DOHH2 (cell line): ENCODE measurements around the gene THEM4.

Source experiments
- H3F3A ChIP-seq: fragments of 200-600 bp; sonication (generic), shearing (Covaris generic); 2 replicates; pipeline ENCODE4 v1.6.0; 2016; ENCODE audit warnings: antibody characterized with exemption, mild to moderate bottlenecking; ENCODE audit not compliant: control insufficient read depth, insufficient read depth
- H3K27ac ChIP-seq: fragments of 200-600 bp; sonication (generic); 2 replicates; pipeline ENCODE4 v1.5.1; 2014; ENCODE audit warnings: low read depth, mild to moderate bottlenecking, low read length, moderate library complexity
- H3K27me3 ChIP-seq: fragments of 200-600 bp; sonication (generic); 2 replicates; pipeline ENCODE4 v1.6.1; 2014; ENCODE audit warnings: mild to moderate bottlenecking, low read length, mixed read lengths; ENCODE audit not compliant: control insufficient read depth
- H3K36me3 ChIP-seq: fragments of 200-600 bp; sonication (generic); 2 replicates; pipeline ENCODE4 v1.6.1; 2014; ENCODE audit warnings: mild to moderate bottlenecking, low read length, moderate library complexity, mixed read lengths; ENCODE audit not compliant: control insufficient read depth
- H3K4me1 ChIP-seq: fragments of 200-600 bp; sonication (generic); 2 replicates; pipeline ENCODE4 v1.6.1; 2014; ENCODE audit warnings: mild to moderate bottlenecking, low read length, mixed read lengths; ENCODE audit not compliant: control insufficient read depth
- H3K4me2 ChIP-seq: fragments of 200-600 bp; sonication (generic); 2 replicates; pipeline ENCODE4 v1.6.0; 2014; ENCODE audit warnings: mild to moderate bottlenecking, low read length, moderate library complexity
- H3K4me3 ChIP-seq: fragments of 200-600 bp; sonication (generic); 2 replicates; pipeline ENCODE4 v1.5.1; 2014; ENCODE audit warnings: mild to moderate bottlenecking, low read length, mixed read lengths
- H3K79me2 ChIP-seq: fragments of 200-600 bp; sonication (generic); 2 replicates; pipeline ENCODE4 v1.6.1; 2014; ENCODE audit warnings: mild to moderate bottlenecking, low read length, mixed read lengths; ENCODE audit not compliant: control insufficient read depth
- H3K9me2 ChIP-seq: fragments of 200-600 bp; sonication (generic); replicated peaks from 2 replicates; pipeline ENCODE4 v1.6.1; 2014; ENCODE audit warnings: mild to moderate bottlenecking, low read length, mixed read lengths; ENCODE audit not compliant: control insufficient read depth
- H3K9me3 ChIP-seq: fragments of 200-600 bp; sonication (generic); 2 replicates; pipeline ENCODE4 v1.6.1; 2014; ENCODE audit warnings: antibody characterized with exemption, low read length, mixed read lengths; ENCODE audit not compliant: control insufficient read depth, insufficient read depth
- H4K20me1 ChIP-seq: fragments of 200-600 bp; sonication (generic); 2 replicates; pipeline ENCODE4 v1.6.0; 2014; ENCODE audit warnings: low read depth, mild to moderate bottlenecking, antibody characterized with exemption, low read length, moderate library complexity; ENCODE audit not compliant: control insufficient read depth, insufficient read depth
- EZH2phosphoT487 ChIP-seq: fragments of 200-600 bp; sonication (generic); IDR thresholded peaks from 2 replicates; pipeline ENCODE4 v1.6.1; 2017; ENCODE audit warnings: borderline replicate concordance, mild to moderate bottlenecking, antibody characterized with exemption, low read length, moderate library complexity, mixed read lengths
- TF ChIP-seq, protein P1 (sequence below): fragments of 200-600 bp; sonication (generic); IDR thresholded peaks from one replicate; pipeline ENCODE4 v1.5.1; 2014; ENCODE audit warnings: antibody characterized with exemption, mild to moderate bottlenecking, low read depth, low read length; ENCODE audit not compliant: poor library complexity, severe bottlenecking

The THEM4 gene

DNA sequence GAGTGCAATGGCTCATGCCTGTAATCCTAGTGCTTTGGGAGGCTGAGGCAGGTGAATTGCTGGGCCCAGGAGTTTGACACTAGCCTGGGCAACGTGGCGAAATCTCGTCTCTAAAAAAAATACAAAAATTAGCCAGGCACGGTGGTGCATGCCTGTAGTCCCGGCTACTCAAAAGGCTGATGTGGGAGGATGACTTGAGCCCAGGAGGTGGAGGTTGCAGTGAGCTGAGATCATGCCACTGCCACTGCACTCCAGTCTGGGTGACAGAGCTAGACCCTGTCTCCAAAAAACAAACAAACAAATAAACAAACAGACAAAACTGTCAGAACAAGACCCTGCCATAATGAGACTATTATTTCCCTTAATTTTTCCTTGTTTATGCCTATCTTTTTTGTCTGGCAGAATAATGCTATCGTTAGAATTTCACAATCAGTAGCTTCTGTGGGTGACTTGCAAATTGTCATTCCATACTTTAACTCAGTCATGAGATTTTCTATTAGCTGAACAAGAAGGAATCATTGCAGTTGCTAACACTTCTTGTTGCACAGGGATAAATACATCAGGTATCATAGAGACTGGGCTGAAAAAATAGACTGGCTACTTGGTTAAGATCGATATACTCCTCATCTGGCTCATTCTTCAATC is 7.5 kb upstream of the THEM4 start:
- no peaks in the 10 kb centered on the region for H3K27me3 ChIP-seq
- H3F3A ChIP-seq, result peaks cover 26% of the 10 kb centered on the region
- H3K4me3 ChIP-seq, result no peak overlapping the region
- H3K79me2 ChIP-seq, result no peaks in the 10 kb centered on the region
- H3K9me2 ChIP-seq, result no peaks in the 10 kb centered on the region
- no peak overlapping the region for H3K4me2 ChIP-seq
- no peaks in the 10 kb centered on the region for H3K9me3 ChIP-seq
- H3K4me1 ChIP-seq, result peaks cover 40% of the 10 kb centered on the region
- TF ChIP-seq EZH2phosphoT487, result no peak
- TF ChIP-seq, protein P1, sequence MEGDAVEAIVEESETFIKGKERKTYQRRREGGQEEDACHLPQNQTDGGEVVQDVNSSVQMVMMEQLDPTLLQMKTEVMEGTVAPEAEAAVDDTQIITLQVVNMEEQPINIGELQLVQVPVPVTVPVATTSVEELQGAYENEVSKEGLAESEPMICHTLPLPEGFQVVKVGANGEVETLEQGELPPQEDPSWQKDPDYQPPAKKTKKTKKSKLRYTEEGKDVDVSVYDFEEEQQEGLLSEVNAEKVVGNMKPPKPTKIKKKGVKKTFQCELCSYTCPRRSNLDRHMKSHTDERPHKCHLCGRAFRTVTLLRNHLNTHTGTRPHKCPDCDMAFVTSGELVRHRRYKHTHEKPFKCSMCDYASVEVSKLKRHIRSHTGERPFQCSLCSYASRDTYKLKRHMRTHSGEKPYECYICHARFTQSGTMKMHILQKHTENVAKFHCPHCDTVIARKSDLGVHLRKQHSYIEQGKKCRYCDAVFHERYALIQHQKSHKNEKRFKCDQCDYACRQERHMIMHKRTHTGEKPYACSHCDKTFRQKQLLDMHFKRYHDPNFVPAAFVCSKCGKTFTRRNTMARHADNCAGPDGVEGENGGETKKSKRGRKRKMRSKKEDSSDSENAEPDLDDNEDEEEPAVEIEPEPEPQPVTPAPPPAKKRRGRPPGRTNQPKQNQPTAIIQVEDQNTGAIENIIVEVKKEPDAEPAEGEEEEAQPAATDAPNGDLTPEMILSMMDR, result no peak
- H3K27ac ChIP-seq, result no peak overlapping the region
- H4K20me1 ChIP-seq, result no peaks in the 10 kb centered on the region
- H3K36me3 ChIP-seq, result no peaks in the 10 kb centered on the region

DNA sequence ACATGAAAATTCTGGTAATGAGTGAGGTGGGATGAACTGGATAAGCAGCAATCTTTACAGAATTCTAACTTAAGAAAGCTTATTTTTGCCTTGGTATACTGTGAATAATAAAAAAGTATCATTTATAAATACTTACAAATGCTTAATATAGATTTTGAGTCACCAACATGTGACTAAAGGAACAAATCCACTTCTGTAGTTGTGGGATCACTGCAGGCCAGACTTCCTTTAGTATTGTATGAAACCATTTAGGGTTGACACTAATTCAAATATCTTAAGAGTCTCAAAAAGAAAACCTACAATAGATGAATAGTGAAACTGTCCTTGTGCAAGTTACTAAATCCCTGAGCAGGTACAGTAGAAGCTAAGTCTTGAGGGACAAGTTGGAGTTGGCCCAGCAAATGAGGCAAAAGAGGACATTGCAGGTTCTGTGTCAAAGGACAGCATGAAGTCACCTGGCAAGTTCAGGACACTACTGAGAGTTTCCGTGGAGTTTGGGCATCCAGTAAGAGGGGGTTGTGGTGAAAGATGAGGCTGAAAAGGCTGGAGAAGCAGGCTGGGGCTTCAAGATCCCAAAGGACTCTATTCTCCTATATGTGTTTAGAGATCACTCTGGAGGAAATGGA is 5.9 kb upstream of the THEM4 start:
- TF ChIP-seq EZH2phosphoT487, result no peak
- H3K79me2 ChIP-seq, result no peaks in the 10 kb centered on the region
- no peaks in the 10 kb centered on the region for H3K9me2 ChIP-seq
- peaks cover 27% of the 10 kb centered on the region for H3K4me1 ChIP-seq
- H3K27me3 ChIP-seq, result no peaks in the 10 kb centered on the region
- no peaks in the 10 kb centered on the region for H3K9me3 ChIP-seq
- H3K4me2 ChIP-seq, result no peak overlapping the region
- no peak overlapping the region for H3K27ac ChIP-seq
- H3K36me3 ChIP-seq, result no peaks in the 10 kb centered on the region
- H3F3A ChIP-seq, result peaks cover 19% of the 10 kb centered on the region
- no peaks in the 10 kb centered on the region for H4K20me1 ChIP-seq
- H3K4me3 ChIP-seq, result no peak overlapping the region

DNA sequence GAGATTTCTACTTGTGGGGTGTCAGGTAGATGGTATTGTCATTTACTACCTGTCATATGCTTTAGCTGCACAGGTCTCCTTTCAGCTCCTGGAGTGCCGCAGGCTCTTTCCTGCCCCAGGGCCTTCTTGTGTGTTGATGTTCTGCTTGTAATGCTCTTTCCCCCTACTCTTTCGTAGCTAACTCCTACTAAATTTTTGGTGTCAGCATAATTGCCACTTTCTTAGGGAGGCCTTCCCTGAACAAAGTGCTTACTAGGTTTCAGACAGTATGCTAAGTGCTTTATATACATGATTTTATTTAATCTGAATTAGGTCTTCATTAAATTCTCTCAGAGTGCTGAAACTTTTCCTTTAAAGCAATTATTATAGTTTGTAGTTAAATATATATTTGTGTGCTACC is 4.8 kb upstream of the THEM4 start:
- Histone ChIP-seq H3F3A (peaks cover 19% of the 10 kb centered on the region; the same call in 1 of the 2 replicates), H3K4me2 (no peak overlapping the region), H3K9me2 (no peaks in the 10 kb centered on the region), H3K27me3 (no peaks in the 10 kb centered on the region), H3K79me2 (peaks cover 2% of the 10 kb centered on the region), H3K36me3 (no peaks in the 10 kb centered on the region; the same call in 1 of the 2 replicates), H3K4me1 (peaks cover 22% of the 10 kb centered on the region), H3K27ac (no peak overlapping the region), H3K9me3 (no peaks in the 10 kb centered on the region), H3K4me3 (no peak overlapping the region), H4K20me1 (no peaks in the 10 kb centered on the region)
- TF ChIP-seq, protein P1, result no peak
- no peak for TF ChIP-seq EZH2phosphoT487

DNA sequence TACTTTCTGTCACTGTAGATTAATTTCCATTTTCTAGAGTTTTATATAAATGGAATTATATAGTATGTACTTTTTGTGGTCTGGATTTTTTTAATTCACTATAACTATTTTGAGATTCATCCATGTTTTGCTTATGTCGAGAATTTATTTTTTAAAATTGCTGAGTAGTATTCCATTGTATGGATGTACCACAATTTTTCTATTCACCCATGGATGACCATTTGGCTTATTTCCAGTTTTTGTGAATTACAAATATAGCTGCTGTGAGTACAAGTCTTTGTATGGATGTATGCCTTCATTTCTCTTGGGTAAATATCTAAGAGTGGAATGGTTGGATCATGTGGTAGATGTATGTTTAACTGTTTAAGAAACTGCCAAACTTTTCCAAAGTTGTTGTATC is 3.7 kb upstream of the THEM4 start:
- H3K4me3 ChIP-seq, result no peak overlapping the region
- no peaks in the 10 kb centered on the region for H3K27me3 ChIP-seq
- H3K79me2 ChIP-seq, result peaks cover 13% of the 10 kb centered on the region
- peaks cover 4% of the 10 kb centered on the region for H3K9me3 ChIP-seq
- H4K20me1 ChIP-seq, result no peaks in the 10 kb centered on the region
- H3K27ac ChIP-seq, result no peak overlapping the region
- H3K36me3 ChIP-seq, result peaks cover 4% of the 10 kb centered on the region
- H3K4me1 ChIP-seq, result peaks cover 25% of the 10 kb centered on the region
- no peak overlapping the region for H3K4me2 ChIP-seq
- H3F3A ChIP-seq, result peaks cover 17% of the 10 kb centered on the region; the same call in 1 of the 2 replicates
- no peaks in the 10 kb centered on the region for H3K9me2 ChIP-seq
- no peak for TF ChIP-seq EZH2phosphoT487
- TF ChIP-seq, protein P1, result no peak
